HG03469 (cell line): ENCODE measurements around the gene GRHPR.
"Not testable (repeated sequence)": the region's sequence is repeated elsewhere in the genome, so short reads cannot be mapped to it uniquely, and the experiment has no call there.

Experiments
- ATAC-seq: cut with Tn5 transposase; IDR thresholded peaks from one replicate; pipeline ENCODE4 v1.9.1; 2021; ENCODE audit warnings: mild to moderate bottlenecking, moderate library complexity, moderate number of reproducible peaks; ENCODE audit not compliant: unreplicated experiment

Gene GRHPR

DNA sequence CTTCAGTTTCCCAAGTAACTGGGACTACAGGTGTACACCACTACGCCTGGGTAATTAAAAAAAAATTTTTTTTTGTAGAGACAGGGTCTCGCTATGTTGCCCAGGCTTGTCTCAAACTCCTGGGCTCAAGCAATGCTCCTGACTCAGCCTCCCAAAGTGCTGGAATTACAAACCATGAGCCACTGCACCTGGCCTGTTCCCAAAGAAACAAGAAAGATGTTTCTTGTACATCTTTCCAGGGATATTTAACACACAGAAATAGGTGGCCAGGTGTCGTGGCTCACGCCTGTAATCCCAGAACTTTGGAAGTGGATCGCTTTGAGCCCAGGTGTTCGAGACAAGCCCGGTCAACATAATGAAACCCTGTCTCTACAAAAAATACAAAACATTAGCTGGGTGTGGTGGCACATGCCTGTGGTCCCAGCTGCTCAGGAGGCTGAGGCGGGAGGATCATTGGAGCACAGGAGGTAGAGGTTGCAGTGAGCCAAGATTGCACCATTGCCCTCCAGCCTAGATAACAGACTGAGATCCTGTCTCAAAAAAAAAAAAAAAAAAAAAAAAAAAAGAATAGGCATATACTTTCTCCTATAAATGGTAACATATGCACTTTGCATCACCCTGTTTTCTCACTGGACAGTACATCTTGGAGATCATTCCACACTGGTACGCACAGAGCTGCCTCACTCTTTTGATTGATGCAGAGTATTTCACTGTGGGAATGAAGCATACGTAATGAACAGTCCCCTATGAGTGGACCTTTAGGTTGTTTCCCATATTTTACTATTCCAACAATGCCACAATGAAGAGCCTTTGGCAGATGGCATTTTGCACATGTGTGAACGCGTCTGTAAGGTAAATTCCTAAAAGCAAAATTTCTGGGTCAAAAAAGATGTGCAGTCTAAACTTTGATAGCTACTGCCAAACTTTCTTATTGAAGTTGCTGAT, 2.0 kb upstream of the GRHPR start:
- no peak for ATAC-seq

DNA sequence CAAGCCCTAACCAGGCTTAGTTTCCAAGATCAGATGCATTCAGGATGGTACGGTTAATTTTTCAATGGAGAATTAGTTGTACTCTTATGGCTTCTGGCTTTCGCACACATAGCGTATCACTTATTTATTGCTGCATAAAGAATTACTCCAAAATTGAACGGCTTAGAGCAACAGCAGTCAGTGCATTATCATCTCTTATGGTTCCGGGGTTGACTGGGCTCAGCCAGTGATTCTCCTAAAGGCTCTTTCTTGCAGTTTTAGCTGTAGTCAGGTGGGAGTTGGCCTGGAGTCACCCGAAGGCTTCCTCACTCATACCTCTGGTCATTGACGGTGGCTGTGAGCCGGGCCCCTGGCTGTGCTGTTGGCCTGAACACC, 595 bp upstream of the GRHPR start:
- ATAC-seq = no peak

DNA sequence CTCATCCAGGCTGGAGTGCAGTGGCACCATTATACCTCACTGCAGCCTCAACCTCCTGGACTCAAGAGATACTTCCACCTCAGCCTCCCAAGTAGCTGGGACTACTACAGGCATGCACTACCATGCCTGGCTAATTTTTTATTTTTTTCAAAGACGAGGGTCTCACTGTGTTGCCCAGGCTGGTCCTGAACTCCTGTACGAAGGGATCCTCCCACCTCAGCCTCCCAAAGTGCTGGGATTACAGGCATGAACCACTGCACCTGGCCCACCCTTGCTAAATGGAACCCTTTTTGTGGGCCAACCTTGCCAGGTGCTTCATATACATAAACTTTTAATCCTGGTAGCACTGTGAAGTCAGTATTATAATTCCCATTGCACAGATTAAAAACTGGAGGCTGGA, 1.0 kb downstream of the GRHPR start:
- ATAC-seq = no peak

DNA sequence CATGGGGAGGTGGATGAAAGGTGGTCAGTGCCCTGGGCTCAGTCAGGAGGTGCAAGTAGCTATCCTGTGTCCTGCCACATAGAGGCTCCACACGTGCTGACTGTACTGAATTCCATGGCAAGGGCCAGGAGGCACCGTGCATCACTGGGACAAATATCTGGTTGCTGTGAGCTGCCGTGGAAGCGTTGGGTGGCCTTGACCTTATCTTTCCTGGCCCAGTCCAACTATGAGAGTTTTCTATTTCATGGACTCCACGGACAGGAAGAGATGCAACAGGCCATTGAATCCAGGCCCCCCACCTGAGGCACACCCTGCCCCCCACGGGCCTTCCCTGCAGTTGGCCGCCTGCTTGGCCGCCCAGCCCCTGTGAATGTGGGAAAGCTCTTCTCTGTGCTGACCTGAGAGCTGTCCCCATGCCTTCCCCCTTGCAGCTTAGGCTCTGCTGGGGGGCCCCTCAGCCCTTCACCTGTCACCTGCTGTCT, 1.7 kb downstream of the GRHPR start:
- no peak for ATAC-seq

DNA sequence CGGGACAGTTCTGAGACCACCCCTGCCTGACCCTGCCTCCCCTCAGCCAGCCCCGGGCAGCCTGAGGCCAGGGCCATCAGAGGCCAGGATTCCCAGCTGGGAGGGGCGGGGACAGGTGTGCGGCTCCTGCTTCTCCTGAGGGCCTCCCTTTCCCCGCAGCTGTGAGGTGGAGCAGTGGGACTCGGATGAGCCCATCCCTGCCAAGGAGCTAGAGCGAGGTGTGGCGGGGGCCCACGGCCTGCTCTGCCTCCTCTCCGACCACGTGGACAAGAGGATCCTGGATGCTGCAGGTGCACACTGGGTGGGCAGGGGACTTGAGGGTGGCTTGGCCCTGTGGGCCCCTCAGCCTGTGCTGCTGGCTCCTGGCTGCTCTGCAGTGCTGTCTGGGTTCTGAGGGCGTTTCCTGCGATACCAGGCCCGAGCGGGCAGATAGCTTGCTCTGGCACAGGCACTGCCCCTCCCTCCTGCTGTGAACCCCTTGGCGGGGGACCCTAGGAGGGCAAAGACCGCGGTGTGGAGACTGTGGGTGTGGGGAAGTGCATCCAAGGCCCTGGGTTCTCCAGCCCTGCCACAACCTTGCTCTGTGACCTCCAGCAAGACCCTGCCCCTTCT, 2.3 kb downstream of the GRHPR start:
- ATAC-seq = no peak

DNA sequence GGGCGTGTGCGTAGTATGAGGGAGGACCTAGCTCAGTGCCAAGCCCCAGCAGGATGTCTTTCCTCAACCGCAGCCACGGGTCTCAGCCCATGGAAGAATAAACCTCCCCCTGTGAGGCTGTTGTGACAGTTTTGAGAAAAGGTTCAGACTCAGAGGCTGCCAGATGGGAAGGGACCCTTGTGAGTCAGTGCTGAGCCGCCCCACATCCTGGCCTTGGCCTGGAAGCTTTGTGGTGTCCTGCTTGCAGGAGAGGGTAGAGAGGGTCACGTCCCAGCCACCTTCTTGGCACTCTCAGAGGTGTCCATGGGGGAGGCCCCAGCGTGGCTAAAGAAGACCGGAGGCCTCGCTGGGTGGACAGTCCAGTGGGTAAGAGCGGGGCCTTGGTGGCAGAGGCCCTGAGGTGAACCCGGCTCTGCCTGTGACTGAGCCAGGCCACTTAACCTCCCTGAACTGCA, 2.8 kb downstream of the GRHPR start:
- no peak for ATAC-seq

DNA sequence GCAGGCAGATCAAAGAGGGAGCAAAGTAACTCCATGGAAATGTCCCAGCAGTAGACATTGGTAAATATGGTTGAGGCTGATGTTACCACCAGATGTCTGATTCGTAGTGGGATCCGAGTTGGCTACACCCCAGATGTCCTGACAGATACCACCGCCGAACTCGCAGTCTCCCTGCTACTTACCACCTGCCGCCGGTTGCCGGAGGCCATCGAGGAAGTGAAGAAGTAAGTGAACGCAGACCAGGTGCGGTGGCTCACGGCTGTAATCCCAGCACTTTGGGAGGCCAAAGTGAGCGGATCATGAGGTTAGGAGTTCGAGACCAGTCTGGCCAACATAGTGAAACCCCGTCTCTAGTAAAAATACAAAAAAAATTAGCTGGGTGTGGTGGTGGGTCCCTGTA, 3.9 kb downstream of the GRHPR start:
- ATAC-seq = not testable (repeated sequence)

DNA sequence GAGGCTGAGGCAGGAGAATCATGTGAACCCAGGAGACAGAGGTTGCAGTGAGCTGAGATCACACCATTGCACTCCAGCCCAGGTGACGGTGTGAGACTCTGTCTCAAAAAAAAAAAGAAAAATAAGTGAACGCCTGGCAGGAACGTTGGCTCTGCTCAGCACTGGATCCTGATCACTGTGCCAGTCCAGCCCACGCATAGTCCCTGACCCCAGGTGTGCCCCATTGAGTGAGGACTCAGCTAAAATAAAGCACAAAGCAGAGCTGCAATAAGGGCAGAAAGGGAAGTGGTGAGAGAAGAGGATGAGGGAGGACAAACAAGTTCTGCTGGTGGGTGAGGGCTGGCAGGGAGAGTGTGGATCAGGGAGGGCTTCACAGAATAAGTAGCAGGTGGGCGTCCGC, 4.3 kb downstream of the GRHPR start:
- no peak for ATAC-seq

DNA sequence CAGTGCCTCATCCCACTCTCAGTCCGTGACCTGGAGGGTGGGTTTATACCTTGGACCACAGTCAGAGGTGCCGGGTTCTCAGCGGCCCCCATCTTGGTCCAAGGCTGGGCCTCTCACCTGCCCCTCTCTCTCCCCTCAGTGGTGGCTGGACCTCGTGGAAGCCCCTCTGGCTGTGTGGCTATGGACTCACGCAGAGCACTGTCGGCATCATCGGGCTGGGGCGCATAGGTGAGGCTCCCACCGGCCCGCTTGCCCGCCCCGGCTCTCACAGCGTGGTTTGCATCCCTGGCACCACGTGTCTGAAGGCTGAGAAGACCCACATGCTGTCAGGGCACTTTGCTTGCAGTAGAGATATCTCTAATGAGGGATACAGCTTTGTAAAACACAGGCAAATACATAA, 5.8 kb downstream of the GRHPR start:
- ATAC-seq = no peak

DNA sequence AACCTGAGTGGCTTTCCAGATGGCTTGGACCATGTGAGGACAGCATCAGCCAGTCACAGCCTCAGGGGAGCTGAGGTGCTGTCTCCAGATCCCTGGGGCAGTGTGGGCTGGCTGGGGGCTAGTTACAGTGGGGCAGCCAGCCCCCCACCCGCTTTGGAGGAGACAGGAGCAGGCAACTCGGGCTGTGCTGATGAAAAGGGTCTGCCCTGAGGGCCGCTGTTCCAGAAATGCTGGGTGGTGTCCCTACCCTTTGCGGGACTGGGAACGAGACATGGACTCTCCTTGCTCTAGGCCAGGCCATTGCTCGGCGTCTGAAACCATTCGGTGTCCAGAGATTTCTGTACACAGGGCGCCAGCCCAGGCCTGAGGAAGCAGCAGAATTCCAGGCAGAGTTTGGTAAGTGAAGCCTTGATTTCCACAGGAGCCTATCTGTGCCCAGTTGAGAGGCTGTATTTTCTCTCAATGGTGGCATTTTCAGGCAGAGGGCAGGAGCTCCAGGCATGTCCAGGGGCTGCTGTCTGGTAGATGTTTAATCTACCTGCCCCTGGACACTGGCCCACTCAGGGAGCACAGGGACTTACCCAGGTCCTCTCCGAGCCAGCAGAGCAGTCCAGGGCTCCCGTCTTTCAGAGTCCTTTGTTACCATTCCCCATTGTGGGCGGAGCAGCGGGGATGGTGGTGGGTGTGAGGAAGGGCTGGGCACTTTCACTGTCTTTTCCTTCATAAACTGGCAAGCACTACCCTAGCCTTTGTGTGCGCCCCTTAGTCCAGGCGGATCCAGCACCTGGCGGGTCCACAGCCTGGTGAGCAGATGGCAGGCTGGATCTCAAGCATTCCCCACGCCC, 7.2 kb downstream of the GRHPR start:
- no peak for ATAC-seq

DNA sequence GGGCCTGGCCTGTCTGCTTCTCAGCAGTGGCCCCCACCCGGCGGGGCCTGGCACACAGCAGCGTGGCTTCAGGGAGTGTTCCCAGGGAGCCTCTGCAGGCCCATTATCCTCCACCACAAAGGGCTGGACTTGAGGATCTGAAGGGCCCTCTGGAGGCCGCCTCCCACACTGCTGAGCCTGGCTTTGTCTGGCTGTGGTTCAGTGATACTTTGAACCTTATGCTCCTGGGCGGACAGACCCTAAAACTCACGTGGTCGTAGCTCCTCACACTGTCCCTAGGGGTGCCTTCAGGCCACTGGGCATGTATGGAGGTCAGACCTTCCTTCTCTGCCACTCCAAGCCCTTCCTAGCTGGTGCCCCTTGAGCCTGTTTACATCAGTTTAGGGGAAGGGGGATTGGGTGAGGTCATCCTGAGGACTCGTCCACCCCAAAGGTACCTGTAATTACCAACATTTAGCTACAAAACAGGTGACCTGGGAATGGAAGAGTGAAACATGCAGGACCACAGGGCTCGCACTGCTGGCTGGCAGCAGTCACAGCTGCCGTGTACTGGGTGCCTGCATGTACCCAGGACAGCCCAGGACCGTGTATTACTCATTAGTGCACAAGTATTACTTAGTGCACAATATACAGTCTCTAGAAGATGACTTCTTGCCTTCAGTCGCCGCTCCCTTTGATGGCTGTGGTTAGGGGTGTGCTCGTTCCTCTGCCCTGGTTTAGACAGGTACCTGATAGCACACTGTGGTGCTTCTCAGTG, 8.5 kb downstream of the GRHPR start:
- ATAC-seq = no peak

DNA sequence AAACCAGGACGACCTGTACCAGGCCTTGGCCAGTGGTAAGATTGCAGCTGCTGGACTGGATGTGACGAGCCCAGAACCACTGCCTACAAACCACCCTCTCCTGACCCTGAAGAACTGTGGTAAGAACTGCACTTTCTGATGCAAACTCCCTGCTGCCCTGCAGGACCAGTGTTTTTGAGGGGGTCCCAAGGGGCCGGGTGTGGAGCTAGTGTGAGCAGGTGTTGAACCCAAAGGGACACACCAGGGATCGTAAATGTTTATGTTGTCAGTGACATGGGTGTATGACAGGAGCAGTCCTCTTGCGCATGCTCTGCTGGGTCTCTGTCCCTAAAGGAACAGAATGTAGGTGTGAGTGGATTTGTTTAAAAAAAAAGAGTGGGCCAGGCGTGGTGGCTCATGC, 9.5 kb downstream of the GRHPR start:
- ATAC-seq = no peak

DNA sequence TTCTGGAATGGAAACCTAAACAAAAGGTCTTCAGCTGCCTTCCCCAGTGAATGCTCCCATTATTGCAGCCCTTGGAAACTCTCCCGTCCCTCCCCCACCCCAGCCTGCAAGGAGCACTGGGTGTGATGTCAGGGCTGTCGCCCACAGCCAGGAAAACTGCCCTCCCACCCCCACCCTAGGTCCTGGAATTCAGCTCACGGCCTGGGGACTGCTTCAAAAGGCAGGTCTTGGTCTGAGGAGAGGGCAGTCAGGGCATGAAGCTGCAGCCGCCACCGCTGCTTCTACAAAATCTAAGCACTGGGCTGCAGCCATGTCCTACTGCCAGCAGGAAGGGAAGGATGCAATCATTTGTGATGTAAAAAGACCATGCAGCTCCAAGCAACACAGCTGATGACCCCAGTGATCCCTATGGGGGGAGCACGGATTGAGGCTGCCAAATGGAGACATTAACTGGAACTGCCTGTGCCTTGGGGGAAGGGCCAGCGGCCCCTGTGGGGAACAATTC, 11.4 kb downstream of the GRHPR start:
- no peak for ATAC-seq

DNA sequence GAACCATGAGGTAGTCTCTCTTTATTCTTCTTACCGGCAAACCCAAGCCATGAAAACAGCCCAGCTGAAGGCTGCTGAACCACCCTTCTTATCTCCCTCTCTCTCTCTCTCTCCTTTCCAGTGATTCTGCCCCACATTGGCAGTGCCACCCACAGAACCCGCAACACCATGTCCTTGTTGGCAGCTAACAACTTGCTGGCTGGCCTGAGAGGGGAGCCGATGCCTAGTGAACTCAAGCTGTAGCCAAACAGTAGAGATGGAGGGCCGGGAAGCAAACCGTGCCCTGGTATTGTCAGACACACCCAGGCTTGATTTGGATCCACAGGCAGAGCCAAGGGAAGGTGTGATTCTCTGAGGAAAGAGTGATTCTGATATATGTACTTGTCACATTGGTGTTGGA, 14.0 kb downstream of the GRHPR start:
- no peak for ATAC-seq

DNA sequence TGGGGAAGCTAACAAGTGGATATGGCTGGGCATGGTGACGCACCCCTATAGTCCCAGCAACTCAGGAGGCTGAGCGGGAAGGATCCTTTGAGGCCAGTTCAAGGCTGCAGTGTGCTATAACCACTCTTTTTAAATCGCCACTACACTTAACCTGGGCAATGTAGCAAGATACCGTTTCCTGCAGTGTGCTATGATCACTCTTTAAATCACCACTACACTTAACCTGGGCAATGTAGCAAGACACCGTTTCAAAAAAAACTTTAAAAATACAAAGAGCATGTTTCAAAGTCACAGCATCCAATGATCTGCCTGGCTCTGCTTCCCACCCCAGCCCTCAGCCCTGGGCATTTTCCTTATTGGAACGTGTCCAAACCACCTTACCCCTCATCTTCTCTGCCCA, 14.5 kb downstream of the GRHPR start:
- ATAC-seq = no peak

DNA sequence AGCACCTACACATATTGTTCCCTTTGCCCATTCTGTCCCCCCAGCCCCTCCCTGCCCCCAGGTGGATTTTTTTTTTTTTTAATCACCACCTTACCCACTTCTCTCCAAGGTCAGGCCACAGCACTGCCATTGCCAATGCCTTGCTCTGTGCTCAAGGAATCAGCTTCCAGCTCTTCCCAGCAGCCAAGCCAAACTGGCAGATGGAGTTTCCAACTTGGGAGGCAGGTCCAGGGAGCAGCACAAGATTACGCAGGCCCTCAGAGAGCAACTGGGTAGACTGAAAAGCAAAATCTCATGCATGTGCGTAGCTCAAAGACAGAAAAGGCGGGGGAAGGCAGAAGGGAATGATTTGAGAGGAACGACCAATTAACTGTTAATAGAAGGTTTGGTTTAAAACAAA, 15.1 kb downstream of the GRHPR start:
- no peak for ATAC-seq

DNA sequence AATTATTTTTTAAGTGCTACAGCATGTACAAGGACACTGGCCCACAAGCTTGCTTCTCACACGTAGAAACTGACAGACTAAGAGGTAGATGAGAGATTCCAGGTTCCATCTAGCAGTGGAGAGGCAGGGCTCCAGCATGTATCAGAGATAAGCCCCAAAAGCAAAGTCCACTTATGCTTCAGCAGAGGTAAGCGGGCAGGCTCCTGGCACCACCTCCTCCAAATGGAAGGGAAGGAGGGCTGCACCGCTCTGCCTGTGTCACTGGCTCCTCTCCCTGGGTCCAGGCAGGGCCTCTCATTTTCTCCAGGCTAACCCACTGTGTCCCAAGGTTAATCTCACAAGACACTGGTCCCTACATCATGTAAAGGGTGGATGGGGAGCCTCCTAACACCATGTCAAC, 15.9 kb downstream of the GRHPR start:
- no peak for ATAC-seq

DNA sequence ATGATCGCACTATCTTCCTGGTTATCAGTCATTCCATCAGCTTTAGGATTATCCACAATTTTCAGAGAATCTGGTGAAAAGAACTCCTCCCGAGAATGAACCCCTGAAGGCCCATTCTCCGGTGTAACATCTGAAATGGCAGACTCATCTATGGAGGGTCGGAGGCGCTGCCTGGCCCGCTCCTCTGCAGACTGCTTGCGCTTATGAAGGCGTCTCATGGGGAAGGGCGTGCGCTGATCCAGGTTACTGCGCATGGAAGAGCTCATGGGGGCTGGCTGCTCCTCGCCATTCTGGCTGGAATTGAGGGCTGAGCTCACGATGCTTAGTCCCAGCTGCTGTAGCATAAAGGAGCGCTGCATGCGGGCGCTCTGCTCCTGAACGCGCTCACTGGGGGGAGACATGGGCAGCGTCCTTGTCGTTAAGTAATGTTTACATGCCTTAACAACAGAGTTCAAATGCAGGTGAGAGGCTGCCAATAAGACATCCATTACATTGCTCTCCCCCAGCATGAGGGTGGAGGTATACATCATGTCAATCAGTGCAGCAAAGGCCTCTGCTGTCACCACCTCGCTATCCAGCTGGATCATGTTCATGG, 19.4 kb downstream of the GRHPR start:
- no peak for ATAC-seq

DNA sequence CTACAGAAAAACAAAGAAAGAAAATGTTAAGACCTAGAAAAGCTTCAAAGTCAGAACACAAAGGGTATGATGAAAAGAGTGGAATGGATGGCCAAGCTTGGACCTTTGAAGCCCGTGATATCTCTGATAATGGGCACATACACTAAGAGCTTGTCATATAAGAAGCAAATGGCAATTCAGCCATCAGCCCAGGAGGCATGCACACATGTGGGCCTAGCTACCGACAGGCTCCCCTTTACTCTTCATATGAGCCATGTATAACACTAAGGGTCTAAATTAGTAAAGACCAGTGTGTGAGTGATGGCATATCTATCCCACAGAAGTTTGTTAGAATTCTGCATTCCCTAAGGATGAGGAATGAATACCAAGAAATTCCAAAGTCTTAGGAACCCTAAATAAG, 20.1 kb downstream of the GRHPR start:
- ATAC-seq = no peak

DNA sequence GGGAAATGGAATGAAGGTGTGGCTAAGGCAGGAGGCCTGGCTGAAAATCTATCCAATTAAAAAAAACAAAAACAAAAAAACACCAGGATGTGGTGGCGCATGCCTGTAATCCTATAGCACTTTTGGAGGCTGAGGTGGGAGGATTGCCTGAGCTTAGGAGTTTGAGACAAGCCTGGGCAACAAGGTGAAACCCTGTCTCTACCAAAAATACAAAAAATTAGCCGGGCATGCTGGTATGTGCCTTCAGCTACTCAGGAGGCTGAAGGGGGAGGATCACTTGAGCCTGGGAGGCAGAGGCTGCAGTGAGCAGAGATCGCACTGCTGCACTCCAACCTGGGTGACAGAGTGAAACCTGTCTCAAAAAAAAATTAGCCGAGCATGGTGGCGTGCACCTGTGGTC, 21.1 kb downstream of the GRHPR start:
- ATAC-seq = no peak
